ENCODE results near the gene LMNA.

GRCh38 chr1:156114919-156115513 lies 505 bp downstream of the LMNA start:
- no peak for TF ChIP-seq CTCF (IDR thresholded peaks at IDR 0.05)
- TF ChIP-seq EZH2 (IDR thresholded peaks at IDR 0.05; ENCODE audit: borderline replicate concordance, insufficient read depth, low read depth, low read length, poor library complexity, severe bottlenecking), result peak; percentile 40
